Measurements from ENCODE around the gene PSMB10.

- TF ChIP-seq POLR2AphosphoS5 (IDR thresholded peaks at IDR 0.05) = no peak
- TF ChIP-seq CTCF (IDR thresholded peaks at IDR 0.05) = no peak
- TF ChIP-seq POLR2A (IDR thresholded peaks at IDR 0.05) = no peak
- TF ChIP-seq EP300 (IDR thresholded peaks at IDR 0.05) = no peak
Measured at GRCh38 chr16:67944690-67945391, 8.2 kb upstream of the PSMB10 start.

All from suprapubic skin (tissue), 4 donors.